Esophagus muscularis mucosa (tissue), 4 donors: ENCODE results near the gene FUT4. TPM values are rescaled to one million over a fixed set of nuclear protein-coding genes. Genes with fewer than 3 reads are reported as not detected.

Source experiments
- DNase-seq: peaks from one replicate; pipeline ENCODE4 v3.0.0-alpha.2; 2017; ENCODE audit errors: extremely low spot score
- H3K27ac ChIP-seq, 4 donors: fragments of 200-600 bp; sonication (generic); replicated peaks in 1 of 4; 1 replicate in 3 of 4; 2 replicates in 1 of 4; pipeline ENCODE4 v1.5.1; 2016 to 2019; ENCODE audit warnings: mild to moderate bottlenecking in 1 of 4
- H3K27me3 ChIP-seq, 4 donors: fragments of 200-600 bp; sonication (generic); one replicate each; pipeline versions ENCODE4 v1.5.1 to v1.6.0; 2016 to 2019
- H3K36me3 ChIP-seq, 4 donors: fragments of 200-600 bp; sonication (generic); one replicate each; pipeline ENCODE4 v1.5.1; 2016 to 2019
- H3K4me1 ChIP-seq, 4 donors: fragments of 200-600 bp; sonication (generic); one replicate each; pipeline ENCODE4 v1.5.1; 2016 to 2019
- H3K4me3 ChIP-seq, 4 donors: fragments of 200-600 bp; sonication (generic); 1 replicate in 2 of 4; 2 replicates in 2 of 4; pipeline ENCODE4 v1.5.1; 2016 to 2019; ENCODE audit warnings: mild to moderate bottlenecking in 4 of 4, moderate library complexity in 1 of 4
- H3K9me3 ChIP-seq, 4 donors: fragments of 200-600 bp; sonication (generic); 1 replicate in 3 of 4; 2 replicates in 1 of 4; pipeline ENCODE4 v1.5.1; 2016 to 2019
- EP300 ChIP-seq: sonication (generic); formaldehyde crosslinking; IDR thresholded peaks from one replicate; pipeline ENCODE4 v1.6.1; 2017; ENCODE audit warnings: antibody characterized with exemption
- POLR2A ChIP-seq: fragments of 450-650 bp; IDR thresholded peaks from one replicate; pipeline ENCODE4 v1.6.1; 2017; ENCODE audit warnings: antibody characterized with exemption, moderate library complexity, mild to moderate bottlenecking, low read depth
- POLR2AphosphoS5 ChIP-seq, 2 donors: sonication (generic); formaldehyde crosslinking; IDR thresholded peaks; one replicate each; pipeline ENCODE4 v1.6.1; 2017; ENCODE audit warnings: antibody characterized with exemption in 2 of 2
- WGBS: methylation state at CpG from one replicate; pipeline ENCODE4 v1.1.5; 2018; 5-methylcytosine and 5-hydroxymethylcytosine counted together
- intact Hi-C: fragments of 100-400 bp; cut with DNase I; formaldehyde crosslinking; loops from one replicate; pipeline ENCODE4 v1.15.1; 2023
- total RNA-seq, 4 donors: library from RNA; depleted of rRNA; stranded (reverse); fragments of >200 nt; gene quantifications; one replicate each; pipeline versions ENCODE4 v1.1.0 to v1.2.1, GENCODE V29; 2016
- TF ChIP-seq, protein P1 (sequence below), 3 experiments: fragments of 200-600 bp in 2 of 3; fragments of 450-650 bp in 1 of 3; sonication (generic) in 2 of 3; IDR thresholded peaks; one replicate each; pipeline ENCODE4 v1.5.1; 2017 to 2019; ENCODE audit warnings: antibody characterized with exemption in 3 of 3, mild to moderate bottlenecking in 2 of 3, moderate library complexity in 1 of 3

Gene FUT4
- total RNA-seq, 4 donors from 2014 or later, result 5.5 to 8.8 (median 7.2) TPM

- no peaks in the 10 kb centered on the region for H3K36me3 ChIP-seq
- no peaks in the 10 kb centered on the region for H3K9me3 ChIP-seq
- no peak for DNase-seq
- TF ChIP-seq, protein P1, sequence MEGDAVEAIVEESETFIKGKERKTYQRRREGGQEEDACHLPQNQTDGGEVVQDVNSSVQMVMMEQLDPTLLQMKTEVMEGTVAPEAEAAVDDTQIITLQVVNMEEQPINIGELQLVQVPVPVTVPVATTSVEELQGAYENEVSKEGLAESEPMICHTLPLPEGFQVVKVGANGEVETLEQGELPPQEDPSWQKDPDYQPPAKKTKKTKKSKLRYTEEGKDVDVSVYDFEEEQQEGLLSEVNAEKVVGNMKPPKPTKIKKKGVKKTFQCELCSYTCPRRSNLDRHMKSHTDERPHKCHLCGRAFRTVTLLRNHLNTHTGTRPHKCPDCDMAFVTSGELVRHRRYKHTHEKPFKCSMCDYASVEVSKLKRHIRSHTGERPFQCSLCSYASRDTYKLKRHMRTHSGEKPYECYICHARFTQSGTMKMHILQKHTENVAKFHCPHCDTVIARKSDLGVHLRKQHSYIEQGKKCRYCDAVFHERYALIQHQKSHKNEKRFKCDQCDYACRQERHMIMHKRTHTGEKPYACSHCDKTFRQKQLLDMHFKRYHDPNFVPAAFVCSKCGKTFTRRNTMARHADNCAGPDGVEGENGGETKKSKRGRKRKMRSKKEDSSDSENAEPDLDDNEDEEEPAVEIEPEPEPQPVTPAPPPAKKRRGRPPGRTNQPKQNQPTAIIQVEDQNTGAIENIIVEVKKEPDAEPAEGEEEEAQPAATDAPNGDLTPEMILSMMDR (IDR thresholded peaks at IDR 0.05), result no peak
- TF ChIP-seq POLR2AphosphoS5 (IDR thresholded peaks at IDR 0.05) (no peak), EP300 (no peak), POLR2A (no peak)
- H3K4me3 ChIP-seq, result no peak overlapping the region
- intact Hi-C loops, result loop anchor here (5.0 kb wide), 1 partner anchor 36 kb away; no protein-coding TSS in a partner anchor
- no peaks in the 10 kb centered on the region for H3K27me3 ChIP-seq
- 42% methylated on average over 1 of the region's 1 CpG for WGBS
- H3K4me1 ChIP-seq, result peaks cover 0 to 12% (median 8%) of the 10 kb centered on the region in 4 donors
- H3K27ac ChIP-seq, result no peak overlapping the region
Measured at GRCh38 chr11:94557992-94558391, 14.3 kb downstream of the FUT4 start.

DNA sequence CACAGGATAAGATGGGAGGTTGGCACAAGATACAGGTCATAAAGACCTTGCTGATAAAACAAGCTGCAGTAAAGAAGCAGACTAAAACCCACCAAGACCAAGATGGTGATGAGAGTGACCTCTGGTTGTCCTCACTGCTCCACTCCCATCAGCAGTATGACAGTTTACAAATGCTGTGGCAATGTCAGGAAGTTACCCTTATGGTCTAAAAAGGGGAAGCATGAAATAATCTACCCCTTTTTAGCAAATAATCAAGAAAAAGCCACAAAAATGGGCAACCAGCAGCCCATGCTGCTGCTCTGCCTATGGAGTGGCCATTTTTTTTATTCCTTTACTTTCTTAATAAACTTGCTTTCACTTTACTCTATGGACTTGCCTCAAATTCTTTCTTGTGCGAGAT lies 14.7 kb downstream of the FUT4 start:
- Histone ChIP-seq H3K9me3 (no peaks in the 10 kb centered on the region), H3K4me1 (peaks cover 0 to 16% (median 10%) of the 10 kb centered on the region in 4 donors), H3K4me3 (no peak overlapping the region), H3K27me3 (no peaks in the 10 kb centered on the region), H3K27ac (no peak overlapping the region), H3K36me3 (no peaks in the 10 kb centered on the region)
- DNase-seq, result no peak
- WGBS, result 92% methylated on average over 1 of the region's 1 CpG
- intact Hi-C loops, result loop anchor here (5.0 kb wide), 1 partner anchor 36 kb away; no protein-coding TSS in a partner anchor
- no peak for TF ChIP-seq POLR2A
- TF ChIP-seq, protein P1 (IDR thresholded peaks at IDR 0.05), result no peak

- no peaks in the 10 kb centered on the region for H3K36me3 ChIP-seq
- no peak for DNase-seq
- H3K27ac ChIP-seq, result no peak overlapping the region
- TF ChIP-seq EP300 (no peak), POLR2A (no peak), POLR2AphosphoS5 (IDR thresholded peaks at IDR 0.05) (no peak)
- TF ChIP-seq, protein P1 (IDR thresholded peaks at IDR 0.05), result no peak
- intact Hi-C loops, result loop anchor here (5.0 kb wide), 1 partner anchor 37 kb away; no protein-coding TSS in a partner anchor
- H3K4me1 ChIP-seq, result peaks cover 0 to 21% (median 11%) of the 10 kb centered on the region in 4 donors
- H3K4me3 ChIP-seq, result no peak overlapping the region
- WGBS, result 96% methylated on average over 4 of the region's 4 CpGs
- H3K9me3 ChIP-seq, result no peaks in the 10 kb centered on the region
- H3K27me3 ChIP-seq, result no peaks in the 10 kb centered on the region
Measured at GRCh38 chr11:94558932-94559331, 15.2 kb downstream of the FUT4 start.

DNA sequence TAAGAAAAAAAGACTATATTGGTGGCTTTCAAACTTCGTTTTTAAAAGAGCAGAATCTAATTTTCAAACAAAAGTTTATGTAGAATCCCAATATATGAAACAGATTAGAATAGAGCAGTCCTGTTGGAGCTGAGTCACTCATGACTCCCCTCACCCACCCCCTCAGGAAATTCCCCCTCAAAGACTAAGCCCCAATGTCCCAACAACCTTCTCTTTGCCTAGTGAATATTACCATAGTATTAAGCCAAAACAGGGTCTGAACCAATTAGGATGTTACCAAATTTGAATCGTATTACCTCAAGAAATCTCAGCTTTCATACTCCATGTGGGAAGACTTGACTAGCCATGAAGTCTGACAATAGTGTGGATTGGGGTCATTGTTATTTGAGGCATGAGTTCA lies 15.6 kb downstream of the FUT4 start:
- H3K27ac ChIP-seq, result no peak overlapping the region
- 85% methylated on average over 2 of the region's 2 CpGs for WGBS
- DNase-seq, result no peak
- intact Hi-C loops, result loop anchor here (5.0 kb wide), 1 partner anchor 37 kb away; no protein-coding TSS in a partner anchor
- H3K36me3 ChIP-seq, result no peaks in the 10 kb centered on the region
- TF ChIP-seq POLR2AphosphoS5 (IDR thresholded peaks at IDR 0.05), result no peak
- TF ChIP-seq, protein P1 (IDR thresholded peaks at IDR 0.05), result no peak
- no peak for TF ChIP-seq POLR2A
- TF ChIP-seq EP300, result no peak
- H3K4me3 ChIP-seq, result no peak overlapping the region
- H3K4me1 ChIP-seq, result peaks cover 0 to 21% (median 11%) of the 10 kb centered on the region in 4 donors
- no peaks in the 10 kb centered on the region for H3K9me3 ChIP-seq
- no peaks in the 10 kb centered on the region for H3K27me3 ChIP-seq

DNA sequence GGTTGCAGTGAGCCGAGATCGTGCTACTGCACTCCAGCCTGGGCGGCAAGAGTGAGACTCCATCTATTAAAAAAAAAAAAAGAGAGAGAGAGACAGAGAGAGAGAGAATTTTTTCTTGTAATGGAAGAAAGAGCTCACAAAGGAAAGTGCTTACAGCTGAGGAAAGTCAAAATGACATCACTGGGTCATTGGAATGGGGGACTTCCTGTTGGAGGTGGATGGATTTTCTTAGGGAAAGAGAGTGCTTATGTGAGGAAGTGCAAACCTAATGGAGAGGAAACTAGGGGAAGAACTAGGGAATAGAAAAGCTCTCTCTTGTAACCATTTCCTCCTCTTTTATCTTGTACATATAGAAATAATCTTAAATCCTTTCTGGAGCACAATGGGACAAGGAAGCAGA lies 17.1 kb downstream of the FUT4 start:
- Histone ChIP-seq H3K4me3 (no peak overlapping the region), H3K9me3 (no peaks in the 10 kb centered on the region), H3K27ac (no peak overlapping the region), H3K27me3 (no peaks in the 10 kb centered on the region), H3K36me3 (no peaks in the 10 kb centered on the region), H3K4me1 (peaks cover 0 to 21% (median 11%) of the 10 kb centered on the region in 4 donors)
- DNase-seq, result no peak
- TF ChIP-seq POLR2AphosphoS5 (IDR thresholded peaks at IDR 0.05), result no peak
- TF ChIP-seq, protein P1 (IDR thresholded peaks at IDR 0.05), result no peak
- TF ChIP-seq EP300, result no peak
- no peak for TF ChIP-seq POLR2A
- WGBS, result 93% methylated on average over 3 of the region's 3 CpGs
- intact Hi-C loops, result no loop called here
